Measurements from ENCODE around the gene CPA4. TPM values are rescaled to one million over a fixed set of nuclear protein-coding genes. Genes with fewer than 3 reads are reported as not detected.
A peak's percentile ranks its signal among the peaks of the same experiment; 100 is the strongest.

CPA4 gene
- polyA plus RNA-seq, 1 donor from 2014 or later, result 8.9 TPM

- Histone ChIP-seq H2AFZ (ENCODE audit: low read depth, low read length) (no peak overlapping the region), H3K27ac (ENCODE audit: low read length) (peak overlapping the region; percentile 25), H4K20me1 (ENCODE audit: insufficient read depth) (no peaks in the 10 kb centered on the region), H3K4me3 (ENCODE audit: low read length) (no peak overlapping the region), H3K9ac (ENCODE audit: low read length) (no peak overlapping the region), H3K36me3 (ENCODE audit: insufficient read depth, low read length) (no peaks in the 10 kb centered on the region), H3K4me2 (ENCODE audit: low read length) (no peak overlapping the region), H3K79me2 (replicated peaks; ENCODE audit: insufficient read depth, low read length) (no peaks in the 10 kb centered on the region), H3K9me3 (ENCODE audit: low read length) (no peaks in the 10 kb centered on the region), H3K9me2 (ENCODE audit: insufficient read depth, low read length) (no peaks in the 10 kb centered on the region), H3K27me3 (ENCODE audit: insufficient read depth, low read depth, low read length) (no peaks in the 10 kb centered on the region), H3F3A (ENCODE audit: insufficient read depth, low read length, poor library complexity, severe bottlenecking) (no peaks in the 10 kb centered on the region)
- TF ChIP-seq EZH2 (IDR thresholded peaks at IDR 0.05; ENCODE audit: borderline replicate concordance, insufficient read depth, low read length, poor library complexity, severe bottlenecking) (no peak), POLR2AphosphoS5 (IDR thresholded peaks at IDR 0.05) (no peak), TAF1 (IDR thresholded peaks at IDR 0.05; ENCODE audit: low read depth) (no peak), SMC3 (conservative IDR thresholded peaks at IDR 0.05; ENCODE audit: poor library complexity) (no peak), REST (IDR thresholded peaks at IDR 0.05; ENCODE audit: borderline replicate concordance) (no peak), MXI1 (conservative IDR thresholded peaks at IDR 0.05; ENCODE audit: poor library complexity, severe bottlenecking) (no peak), EP300 (conservative IDR thresholded peaks at IDR 0.05; ENCODE audit: poor library complexity, severe bottlenecking) (no peak), RAD21 (conservative IDR thresholded peaks at IDR 0.05) (no peak), CTCF (IDR thresholded peaks at IDR 0.05; ENCODE audit: poor library complexity, severe bottlenecking) (no peak)
Observed at GRCh38 chr7:130293521-130293920, 560 bp downstream of the CPA4 start.

- Histone ChIP-seq H3K27ac (ENCODE audit: low read length) (peak overlapping the region; percentile 57), H3K9me3 (ENCODE audit: low read length) (no peaks in the 10 kb centered on the region), H3K9me2 (ENCODE audit: insufficient read depth, low read length) (no peaks in the 10 kb centered on the region), H3K9ac (ENCODE audit: low read length) (peak overlapping the region; percentile 25), H3F3A (ENCODE audit: insufficient read depth, low read length, poor library complexity, severe bottlenecking) (peaks cover 3% of the 10 kb centered on the region), H3K4me2 (ENCODE audit: low read length) (no peak overlapping the region), H2AFZ (ENCODE audit: low read depth, low read length) (no peak overlapping the region), H3K36me3 (ENCODE audit: insufficient read depth, low read length) (no peaks in the 10 kb centered on the region), H3K79me2 (replicated peaks; ENCODE audit: insufficient read depth, low read length) (no peaks in the 10 kb centered on the region), H3K27me3 (ENCODE audit: insufficient read depth, low read depth, low read length) (no peaks in the 10 kb centered on the region), H4K20me1 (ENCODE audit: insufficient read depth) (no peaks in the 10 kb centered on the region), H3K4me3 (ENCODE audit: low read length) (no peak overlapping the region)
- TF ChIP-seq REST (IDR thresholded peaks at IDR 0.05; ENCODE audit: borderline replicate concordance) (no peak), SMC3 (conservative IDR thresholded peaks at IDR 0.05; ENCODE audit: poor library complexity) (no peak), EP300 (conservative IDR thresholded peaks at IDR 0.05; ENCODE audit: poor library complexity, severe bottlenecking) (no peak)
Observed at GRCh38 chr7:130294314-130294713, 1.4 kb downstream of the CPA4 start.
